Left ventricle myocardium inferior (tissue), 1 donor: Measurements from ENCODE around the gene PLEKHG4B. TPM values are rescaled to one million over a fixed set of nuclear protein-coding genes. Genes with fewer than 3 reads are reported as not detected.

Source experiments
- DNase-seq: peaks from one replicate; pipeline ENCODE4 v3.0.0-alpha.2; 2020
- H3K27ac ChIP-seq: fragments of 200-600 bp; replicated peaks from 2 replicates; pipeline ENCODE4 v1.8.0; 2021
- H3K27me3 ChIP-seq: fragments of 200-600 bp; 2 replicates; pipeline ENCODE4 v1.8.0; 2021; ENCODE audit warnings: low read depth
- H3K36me3 ChIP-seq: fragments of 200-600 bp; 2 replicates; pipeline ENCODE4 v1.8.0; 2021
- H3K4me1 ChIP-seq: fragments of 200-600 bp; 2 replicates; pipeline ENCODE4 v1.8.0; 2021
- H3K4me3 ChIP-seq: fragments of 200-600 bp; 2 replicates; pipeline ENCODE4 v1.8.0; 2021; ENCODE audit warnings: mild to moderate bottlenecking, moderate library complexity
- H3K9me3 ChIP-seq: fragments of 200-600 bp; replicated peaks from 2 replicates; pipeline ENCODE4 v1.8.0; 2021
- intact Hi-C: fragments of 100-400 bp; cut with micrococcal nuclease; formaldehyde crosslinking; loops from one replicate; pipeline ENCODE4 v1.11.0; 2022
- total RNA-seq: library from RNA; stranded (reverse); fragmentation: NEBNext Ultra II Directional; extraction: Animal tissue kit (Norgen Biotek cat#: 25700); gene quantifications from one replicate; pipeline ENCODE4 v1.2.1, GENCODE V29; 2021
- TF ChIP-seq, protein P1 (sequence below): fragments of 200-600 bp; IDR thresholded peaks from 2 replicates; pipeline ENCODE4 v1.8.0; 2021; ENCODE audit warnings: antibody characterized with exemption, mild to moderate bottlenecking, borderline replicate concordance
- donor health status: DM: no; HTN: yes; CAD: no; lungs with severe emphysema.

The PLEKHG4B gene
- total RNA-seq, 1 donor from 2014 or later, result not detected

DNA sequence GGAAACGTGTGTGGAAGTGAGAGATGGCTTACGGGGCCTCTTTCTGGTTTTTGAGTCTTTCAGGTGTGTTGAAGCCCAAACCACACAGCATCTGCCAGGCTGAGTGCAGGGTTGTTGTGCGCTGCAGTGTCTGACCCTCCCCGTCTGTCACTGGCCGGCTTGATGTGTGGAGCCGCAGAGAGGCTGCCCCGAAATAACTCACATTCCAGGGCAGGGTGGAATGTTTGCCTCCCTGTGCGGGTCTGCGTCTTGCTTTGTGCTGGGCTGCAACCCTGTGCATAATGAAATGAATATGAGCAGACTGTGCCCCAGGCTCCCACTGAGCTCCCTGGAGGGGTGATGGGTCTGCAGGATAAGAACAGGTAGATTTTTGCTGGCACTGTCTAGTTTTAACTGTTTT is 9.9 kb upstream of the PLEKHG4B start:
- Histone ChIP-seq H3K4me1 (no peaks in the 10 kb centered on the region), H3K36me3 (no peaks in the 10 kb centered on the region), H3K27me3 (peaks cover 35% of the 10 kb centered on the region), H3K4me3 (no peak overlapping the region), H3K27ac (no peak overlapping the region), H3K9me3 (no peaks in the 10 kb centered on the region)
- intact Hi-C loops, result no loop called here
- TF ChIP-seq, protein P1, sequence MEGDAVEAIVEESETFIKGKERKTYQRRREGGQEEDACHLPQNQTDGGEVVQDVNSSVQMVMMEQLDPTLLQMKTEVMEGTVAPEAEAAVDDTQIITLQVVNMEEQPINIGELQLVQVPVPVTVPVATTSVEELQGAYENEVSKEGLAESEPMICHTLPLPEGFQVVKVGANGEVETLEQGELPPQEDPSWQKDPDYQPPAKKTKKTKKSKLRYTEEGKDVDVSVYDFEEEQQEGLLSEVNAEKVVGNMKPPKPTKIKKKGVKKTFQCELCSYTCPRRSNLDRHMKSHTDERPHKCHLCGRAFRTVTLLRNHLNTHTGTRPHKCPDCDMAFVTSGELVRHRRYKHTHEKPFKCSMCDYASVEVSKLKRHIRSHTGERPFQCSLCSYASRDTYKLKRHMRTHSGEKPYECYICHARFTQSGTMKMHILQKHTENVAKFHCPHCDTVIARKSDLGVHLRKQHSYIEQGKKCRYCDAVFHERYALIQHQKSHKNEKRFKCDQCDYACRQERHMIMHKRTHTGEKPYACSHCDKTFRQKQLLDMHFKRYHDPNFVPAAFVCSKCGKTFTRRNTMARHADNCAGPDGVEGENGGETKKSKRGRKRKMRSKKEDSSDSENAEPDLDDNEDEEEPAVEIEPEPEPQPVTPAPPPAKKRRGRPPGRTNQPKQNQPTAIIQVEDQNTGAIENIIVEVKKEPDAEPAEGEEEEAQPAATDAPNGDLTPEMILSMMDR, result no peak
- no peak for DNase-seq

DNA sequence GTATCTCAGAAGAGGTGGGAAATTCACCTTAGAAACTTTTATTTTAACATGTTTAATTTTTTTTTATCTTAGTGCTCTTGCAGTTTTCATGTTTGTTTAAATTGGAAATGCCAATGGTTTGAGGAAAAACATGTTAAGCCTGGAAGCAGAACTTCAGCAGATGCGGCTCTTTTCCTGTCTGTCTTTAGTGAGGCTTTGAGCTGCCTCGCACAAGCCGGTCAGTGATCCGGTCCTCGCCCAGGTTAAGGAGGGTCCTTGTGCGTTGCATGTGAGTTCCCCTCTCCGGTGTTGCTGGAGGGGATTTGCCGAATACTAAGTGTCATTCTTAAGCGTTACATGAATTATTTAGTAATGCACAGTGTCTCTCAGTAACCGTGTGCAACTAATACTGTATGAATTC is 9.4 kb upstream of the PLEKHG4B start:
- H3K27ac ChIP-seq, result no peak overlapping the region
- TF ChIP-seq, protein P1, result no peak
- H3K4me1 ChIP-seq, result no peaks in the 10 kb centered on the region
- intact Hi-C loops, result no loop called here
- H3K9me3 ChIP-seq, result no peaks in the 10 kb centered on the region
- H3K36me3 ChIP-seq, result no peaks in the 10 kb centered on the region
- peaks cover 32% of the 10 kb centered on the region for H3K27me3 ChIP-seq
- DNase-seq, result no peak
- no peak overlapping the region for H3K4me3 ChIP-seq

DNA sequence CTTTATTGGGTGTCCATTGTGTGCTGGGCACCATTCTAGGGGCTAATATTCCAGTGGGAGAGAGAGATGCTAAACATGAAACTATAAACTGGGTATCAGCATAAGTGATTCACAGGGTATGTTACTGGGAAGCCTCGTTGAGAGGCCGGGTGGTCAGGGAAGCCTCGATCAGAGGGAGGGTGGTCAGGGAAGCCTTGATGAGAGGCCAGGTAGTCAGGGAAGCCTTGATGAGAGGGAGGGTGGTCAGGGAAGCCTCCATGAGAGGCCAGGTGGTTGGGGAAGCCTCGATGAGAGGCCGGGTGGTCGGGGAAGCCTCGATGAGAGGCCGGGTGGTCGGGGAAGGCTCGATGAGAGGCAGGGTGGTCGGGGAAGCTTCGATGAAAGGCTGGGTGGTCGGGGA is 8.9 kb upstream of the PLEKHG4B start:
- intact Hi-C loops, result no loop called here
- H3K27ac ChIP-seq, result no peak overlapping the region
- TF ChIP-seq, protein P1, result no peak
- H3K36me3 ChIP-seq, result no peaks in the 10 kb centered on the region
- peaks cover 2% of the 10 kb centered on the region for H3K9me3 ChIP-seq
- H3K4me1 ChIP-seq, result no peaks in the 10 kb centered on the region
- DNase-seq, result no peak
- H3K27me3 ChIP-seq, result peaks cover 32% of the 10 kb centered on the region
- no peak overlapping the region for H3K4me3 ChIP-seq

DNA sequence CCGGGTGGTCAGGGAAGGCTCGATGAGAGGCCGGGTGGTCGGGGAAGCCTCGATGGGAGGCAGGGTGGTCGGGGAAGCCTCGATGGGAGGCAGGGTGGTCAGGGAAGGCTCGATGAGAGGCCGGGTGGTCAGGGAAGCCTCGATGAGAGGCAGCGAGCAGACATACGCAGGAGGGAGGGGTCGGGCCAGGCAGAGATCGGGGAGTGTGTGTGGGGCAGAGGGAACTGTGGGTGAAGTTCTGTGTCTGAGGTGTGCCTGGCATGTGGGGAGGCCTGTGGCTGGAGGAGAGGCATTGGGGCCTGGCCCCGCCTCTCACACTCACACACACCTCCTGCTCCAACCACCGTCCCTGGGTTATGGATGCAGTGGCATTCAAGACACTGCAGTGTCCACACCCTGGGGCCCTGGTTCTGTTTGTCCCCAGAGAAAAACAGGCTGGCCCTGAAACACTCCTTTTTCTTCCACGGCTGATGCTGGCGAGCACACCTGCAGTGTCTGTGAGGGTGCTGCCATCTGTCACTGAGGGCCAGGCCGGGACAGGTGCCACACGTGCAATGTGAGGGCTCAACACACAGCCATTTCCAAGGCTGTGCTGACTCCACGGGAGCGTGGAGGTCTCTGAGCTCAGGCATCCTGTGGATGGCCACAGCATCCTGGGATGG is 6.5 kb upstream of the PLEKHG4B start:
- Histone ChIP-seq H3K36me3 (no peaks in the 10 kb centered on the region), H3K4me3 (no peak overlapping the region), H3K9me3 (peaks cover 4% of the 10 kb centered on the region), H3K27me3 (peaks cover 48% of the 10 kb centered on the region), H3K4me1 (no peaks in the 10 kb centered on the region), H3K27ac (no peak overlapping the region)
- intact Hi-C loops, result no loop called here
- TF ChIP-seq, protein P1, result no peak
- no peak for DNase-seq

DNA sequence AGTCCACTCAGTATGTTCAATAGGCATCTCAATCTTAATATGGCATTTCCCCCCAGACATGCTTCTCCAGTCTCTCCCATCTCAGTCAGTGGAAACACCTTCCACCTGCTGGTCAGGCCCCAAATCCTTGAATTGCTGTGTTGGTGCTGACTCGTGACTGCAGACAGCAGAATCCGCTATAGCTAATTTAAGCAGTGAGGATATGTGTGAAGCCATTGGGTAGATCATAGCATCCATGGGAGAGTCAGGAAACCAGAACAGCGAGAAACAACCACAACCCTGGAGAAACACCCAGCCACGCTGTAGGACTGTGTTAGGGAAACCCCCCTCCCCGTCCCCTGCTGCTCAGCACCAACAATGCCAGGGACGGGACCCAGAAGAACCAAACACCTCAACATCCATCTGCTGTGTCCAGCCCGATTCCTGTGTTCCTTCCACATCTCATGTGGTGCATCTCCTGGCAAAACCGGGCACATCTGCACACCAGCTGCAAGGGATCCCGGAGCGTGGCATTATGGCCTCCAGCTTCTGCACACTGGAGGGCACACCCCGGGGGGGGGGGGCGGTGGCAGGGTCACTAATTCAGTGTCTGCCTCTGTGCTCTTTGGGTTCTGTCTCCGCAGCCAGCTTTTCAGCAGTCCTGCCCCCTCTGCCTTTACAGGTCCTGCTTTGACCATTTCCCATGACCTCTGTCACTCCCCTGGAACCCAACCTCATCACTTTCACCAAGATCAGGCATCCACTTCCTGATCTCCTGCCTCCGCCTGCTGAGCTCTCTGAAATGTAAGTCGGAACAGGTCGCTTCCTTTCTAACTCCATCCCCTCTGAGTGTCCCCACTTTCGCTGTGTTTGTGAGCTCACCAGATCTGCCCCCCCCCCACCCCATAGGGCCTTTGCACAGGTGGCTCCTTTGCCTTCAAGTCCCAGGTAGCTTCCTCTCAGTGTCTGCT is 2.4 kb upstream of the PLEKHG4B start:
- Histone ChIP-seq H3K4me1 (peaks cover 11% of the 10 kb centered on the region), H3K9me3 (peaks cover 4% of the 10 kb centered on the region), H3K27me3 (peaks cover 75% of the 10 kb centered on the region), H3K36me3 (no peaks in the 10 kb centered on the region), H3K27ac (no peak overlapping the region), H3K4me3 (no peak overlapping the region)
- intact Hi-C loops, result no loop called here
- no peak for DNase-seq
- TF ChIP-seq, protein P1, result no peak
